ENCODE measurements around the gene NAA38.

DNA sequence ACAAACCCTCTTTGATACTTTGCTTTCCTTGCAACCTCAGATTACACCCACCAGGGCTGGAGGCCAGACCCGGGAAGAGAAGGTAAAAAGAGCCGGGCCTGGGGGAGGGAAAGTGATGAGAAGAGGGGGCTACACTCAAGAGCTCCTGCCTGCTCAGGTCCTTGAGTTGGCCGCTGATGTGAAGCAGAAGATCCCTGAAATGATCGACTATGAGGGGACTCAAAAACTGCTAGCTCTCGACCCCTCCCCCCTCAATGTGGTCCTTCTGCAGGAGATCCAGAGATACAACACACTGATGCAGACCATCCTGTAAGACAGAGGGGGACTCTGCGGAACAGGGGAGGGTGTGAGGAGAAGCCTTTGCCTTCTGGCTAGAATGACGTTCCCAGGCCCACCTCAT, 26.1 kb downstream of the NAA38 start:
- no peak for TF ChIP-seq CTCF (optimal IDR thresholded peaks at IDR 0.05 in 1 of 3, IDR thresholded peaks at IDR 0.05 in 1 of 3, conservative IDR thresholded peaks at IDR 0.05 in 1 of 3; ENCODE audit: extremely low read depth in 1 of 3, insufficient read depth in 2 of 3, low read length in 3 of 3)
- no peak for TF ChIP-seq EZH2 (IDR thresholded peaks at IDR 0.05; ENCODE audit: low read length)
